ENCODE measurements around the gene MEIS2.

DNA sequence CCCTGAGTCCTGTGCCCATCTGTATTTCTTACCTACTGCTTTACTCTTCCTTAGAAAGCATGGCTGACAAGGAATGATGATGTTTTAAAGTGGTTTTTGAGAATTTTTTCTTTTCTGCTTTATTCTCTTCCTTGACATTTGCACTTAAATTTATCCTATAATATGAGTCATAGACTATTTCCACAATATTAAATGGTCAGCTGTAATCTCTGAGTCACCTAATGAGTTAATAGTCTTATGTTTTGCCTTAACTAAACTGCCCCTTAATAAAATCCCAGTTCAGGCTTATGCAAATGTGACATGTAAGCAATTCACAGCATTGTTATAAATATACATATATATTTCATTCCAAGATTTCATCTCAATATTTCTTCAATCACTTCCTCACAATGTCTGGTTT, 23.8 kb downstream of the MEIS2 start:
- TF ChIP-seq CTCF (IDR thresholded peaks at IDR 0.05) (no peak), POLR2AphosphoS5 (IDR thresholded peaks at IDR 0.05; ENCODE audit: insufficient read depth in 1 of 2, low read depth in 1 of 2) (no peak)

Measured in vagina (tissue), 2 donors.